Measurements from ENCODE around the gene PTPN2. TPM values are rescaled to one million over a fixed set of nuclear protein-coding genes. Genes with fewer than 3 reads are reported as not detected.

The PTPN2 gene
- total RNA-seq, 1 donor from 2014 or later, result 25.9 TPM

DNA sequence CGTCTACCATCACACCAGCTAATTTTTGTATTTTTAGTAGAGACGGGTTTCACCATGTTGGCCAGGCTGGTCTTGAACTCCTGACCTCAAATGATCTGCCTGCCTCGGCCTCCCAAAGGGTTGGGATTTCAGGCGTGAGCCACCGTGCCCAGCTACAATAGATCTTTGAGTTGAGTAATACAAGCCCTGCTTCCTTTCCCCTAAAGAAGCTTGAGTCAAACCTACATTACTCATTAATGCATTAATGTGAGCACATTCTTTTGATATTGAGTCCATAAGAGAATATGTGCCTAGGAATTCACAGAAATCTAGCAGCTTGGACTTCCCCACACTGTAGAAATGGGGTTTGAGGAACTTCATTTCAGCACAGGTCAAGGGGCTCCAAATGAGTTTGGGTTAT, 141.6 kb downstream of the PTPN2 start:
- Histone ChIP-seq H2AFZ (ENCODE audit: low read depth, low read length) (no peak overlapping the region), H3K27me3 (ENCODE audit: insufficient read depth, low read length) (no peaks in the 10 kb centered on the region), H3K4me3 (ENCODE audit: insufficient read depth, low read depth, low read length) (no peak overlapping the region), H3K36me3 (ENCODE audit: insufficient read depth, low read length) (no peaks in the 10 kb centered on the region), H3K9ac (ENCODE audit: low read length) (no peak overlapping the region), H4K20me1 (ENCODE audit: insufficient read depth, low read length) (no peaks in the 10 kb centered on the region), H3K9me3 (ENCODE audit: insufficient read depth, low read depth, low read length) (no peaks in the 10 kb centered on the region), H3K4me2 (ENCODE audit: low read length) (no peak overlapping the region), H3K4me1 (ENCODE audit: insufficient read depth, low read length) (peaks cover 6% of the 10 kb centered on the region), H3K27ac (ENCODE audit: low read depth, low read length) (no peak overlapping the region), H3K79me2 (ENCODE audit: insufficient read depth, low read length) (no peaks in the 10 kb centered on the region)
- H3K36me3 Mint-ChIP-seq (ENCODE audit: low read depth, unreplicated experiment), result no peaks in the 10 kb centered on the region
- FAIRE-seq, result no peak
- no peak overlapping the region for H3K27ac Mint-ChIP-seq (ENCODE audit: unreplicated experiment)
- no peaks in the 10 kb centered on the region for H3K27me3 Mint-ChIP-seq (ENCODE audit: low read depth, unreplicated experiment)
- no peak for TF ChIP-seq EZH2 (IDR thresholded peaks at IDR 0.05; ENCODE audit: insufficient read depth, low read length)
- TF ChIP-seq, protein P1, sequence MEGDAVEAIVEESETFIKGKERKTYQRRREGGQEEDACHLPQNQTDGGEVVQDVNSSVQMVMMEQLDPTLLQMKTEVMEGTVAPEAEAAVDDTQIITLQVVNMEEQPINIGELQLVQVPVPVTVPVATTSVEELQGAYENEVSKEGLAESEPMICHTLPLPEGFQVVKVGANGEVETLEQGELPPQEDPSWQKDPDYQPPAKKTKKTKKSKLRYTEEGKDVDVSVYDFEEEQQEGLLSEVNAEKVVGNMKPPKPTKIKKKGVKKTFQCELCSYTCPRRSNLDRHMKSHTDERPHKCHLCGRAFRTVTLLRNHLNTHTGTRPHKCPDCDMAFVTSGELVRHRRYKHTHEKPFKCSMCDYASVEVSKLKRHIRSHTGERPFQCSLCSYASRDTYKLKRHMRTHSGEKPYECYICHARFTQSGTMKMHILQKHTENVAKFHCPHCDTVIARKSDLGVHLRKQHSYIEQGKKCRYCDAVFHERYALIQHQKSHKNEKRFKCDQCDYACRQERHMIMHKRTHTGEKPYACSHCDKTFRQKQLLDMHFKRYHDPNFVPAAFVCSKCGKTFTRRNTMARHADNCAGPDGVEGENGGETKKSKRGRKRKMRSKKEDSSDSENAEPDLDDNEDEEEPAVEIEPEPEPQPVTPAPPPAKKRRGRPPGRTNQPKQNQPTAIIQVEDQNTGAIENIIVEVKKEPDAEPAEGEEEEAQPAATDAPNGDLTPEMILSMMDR (IDR thresholded peaks at IDR 0.05; ENCODE audit: insufficient read depth, low read depth, low read length), result no peak
- no peak overlapping the region for H3K4me3 Mint-ChIP-seq (ENCODE audit: unreplicated experiment)
- no peaks in the 10 kb centered on the region for H3K4me1 Mint-ChIP-seq (ENCODE audit: low read depth, unreplicated experiment)
- peak; percentile 59 for DNase-seq (ENCODE audit: low read depth)
- H3K9me3 Mint-ChIP-seq (ENCODE audit: unreplicated experiment), result peaks cover 1% of the 10 kb centered on the region

Other genes with a start within 250 kb of the PTPN2 start
- gene SPIRE1, start 226.1 kb downstream of the PTPN2 start, total RNA-seq, result 38.9 and 42.0 TPM in 2 replicates
- 7.5 and 9.5 TPM in 2 replicates for gene CEP76, start 181.5 kb downstream of the PTPN2 start, total RNA-seq
- gene PSMG2, start 181.2 kb downstream of the PTPN2 start, total RNA-seq, result 57.4 and 60.1 TPM in 2 replicates
- 41.2 and 43.9 TPM in 2 replicates for gene SEH1L, start 63.8 kb upstream of the PTPN2 start, total RNA-seq
- gene CEP192, start 107.1 kb upstream of the PTPN2 start, total RNA-seq, result 12.6 and 13.9 TPM in 2 replicates

Measured in astrocyte (in vitro differentiated cells and primary cell).